Measurements from ENCODE around the gene TAF11L5.
"Not testable (repeated sequence)": the region's sequence is repeated elsewhere in the genome, so short reads cannot be mapped to it uniquely, and the experiment has no call there.

The TAF11L5 gene

DNA sequence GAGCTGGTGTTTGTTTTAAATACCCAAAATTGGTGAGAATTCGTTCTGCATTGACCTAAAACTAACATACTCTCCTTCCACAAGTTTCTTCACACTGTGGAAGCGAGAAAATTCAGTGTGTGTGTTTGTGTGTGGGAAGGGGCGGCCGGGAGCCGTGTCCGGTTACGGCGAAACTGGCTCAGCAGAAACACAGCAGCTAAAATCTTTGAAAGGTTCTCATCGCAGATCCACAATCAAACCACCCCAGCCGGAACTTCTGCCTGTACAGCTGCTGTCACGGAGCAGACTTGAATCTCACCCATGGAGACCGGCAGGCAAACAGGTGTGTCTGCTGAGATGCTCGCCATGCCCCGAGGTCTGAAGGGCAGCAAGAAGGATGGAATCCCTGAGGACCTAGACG is at the start of gene TAF11L5:
TAF11L5 (plus strand) TSS at position 301 of the 400 bp plus-strand sequence.
- DNase-seq = not testable (repeated sequence)

DNA sequence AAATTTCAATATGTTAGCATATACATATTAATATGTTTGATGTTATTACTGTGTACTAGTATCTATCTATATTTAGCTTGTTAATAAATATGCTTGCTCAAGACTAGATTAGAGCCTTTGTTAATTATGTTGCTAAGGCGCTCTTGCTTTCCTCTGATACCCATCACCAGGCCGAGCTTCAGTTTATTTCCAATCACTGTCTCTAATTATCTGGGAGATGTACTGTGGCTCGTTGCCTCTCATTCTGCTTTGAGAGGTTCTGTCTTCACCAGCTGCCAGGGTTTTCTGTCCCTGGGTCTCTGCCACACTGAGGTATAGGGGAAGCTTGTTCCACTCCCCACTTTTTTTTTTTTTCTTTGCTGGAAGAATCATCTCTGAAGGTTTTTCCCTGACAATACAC is 48.0 kb upstream of the TAF11L5 start:
- no peak for DNase-seq

DNA sequence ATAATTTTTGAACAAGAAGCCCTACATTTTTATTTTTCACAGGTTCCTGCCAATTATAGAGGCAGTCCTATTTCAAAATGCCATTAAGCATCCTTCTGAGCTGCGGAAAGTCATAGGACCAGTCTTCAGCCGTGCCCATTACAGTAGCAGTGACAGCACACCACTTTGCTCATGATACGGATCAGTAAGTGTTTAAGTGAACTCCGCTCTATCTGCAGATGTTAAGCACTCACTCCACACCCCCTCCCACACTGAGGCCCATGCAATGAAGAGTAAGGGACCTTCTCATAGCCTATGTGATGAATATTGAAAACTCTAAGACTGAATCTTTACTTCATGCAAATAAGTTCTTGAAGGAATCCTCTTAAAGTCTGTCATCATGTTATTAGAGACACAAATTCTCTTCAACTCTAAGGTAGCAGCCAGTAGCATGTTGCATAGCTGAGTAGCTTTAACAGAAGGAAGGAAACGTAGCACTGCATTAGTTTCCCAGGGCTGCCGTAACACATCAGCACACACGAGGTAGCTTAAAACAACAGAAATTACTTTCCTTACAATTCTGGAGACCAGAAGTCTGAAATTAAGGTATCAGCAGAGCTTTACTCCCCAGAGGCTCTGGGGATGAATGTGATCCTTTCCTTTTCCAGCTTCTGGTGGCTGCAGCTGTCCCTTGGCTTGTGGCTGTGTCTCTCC is 47.3 kb upstream of the TAF11L5 start:
- DNase-seq = no peak

DNA sequence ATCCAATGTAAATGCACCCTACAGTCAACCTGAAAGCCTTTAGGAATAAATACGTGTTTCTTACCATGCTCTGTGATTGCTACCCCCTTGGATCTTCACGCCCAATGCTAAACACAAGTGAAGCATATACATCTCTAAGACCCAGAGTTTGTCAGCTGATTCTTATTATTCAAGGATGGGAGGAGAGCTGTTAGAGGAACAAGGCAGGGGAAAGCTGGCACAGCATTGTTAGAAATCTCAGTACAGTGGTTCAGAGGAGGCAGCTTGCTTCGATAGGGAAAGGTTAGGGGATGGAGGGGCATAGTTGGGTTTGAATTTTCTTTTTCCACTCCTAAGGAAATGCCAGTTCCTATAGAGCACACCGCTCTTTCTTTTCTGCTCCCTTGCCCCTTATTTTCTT is 43.7 kb upstream of the TAF11L5 start:
- no peak for DNase-seq

DNA sequence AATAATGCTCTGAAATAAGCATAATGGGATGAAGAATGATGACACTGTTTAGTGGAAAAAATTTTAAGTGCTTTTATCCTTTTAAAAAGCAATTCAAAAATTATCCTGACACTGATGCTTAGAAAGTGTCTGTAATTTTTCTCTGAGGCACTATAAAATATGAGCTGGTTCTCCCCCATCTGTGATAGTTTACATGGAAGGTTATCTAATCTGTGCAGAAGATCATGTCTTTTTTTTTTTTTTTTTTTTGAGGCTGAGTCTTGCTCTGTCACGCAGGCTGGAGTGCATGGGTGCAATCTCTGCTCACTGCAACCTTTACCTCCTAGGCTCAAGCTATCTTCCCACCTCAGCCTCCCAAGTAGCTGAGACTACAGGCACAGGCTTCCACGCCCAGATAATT is 42.2 kb upstream of the TAF11L5 start:
- no peak for DNase-seq

DNA sequence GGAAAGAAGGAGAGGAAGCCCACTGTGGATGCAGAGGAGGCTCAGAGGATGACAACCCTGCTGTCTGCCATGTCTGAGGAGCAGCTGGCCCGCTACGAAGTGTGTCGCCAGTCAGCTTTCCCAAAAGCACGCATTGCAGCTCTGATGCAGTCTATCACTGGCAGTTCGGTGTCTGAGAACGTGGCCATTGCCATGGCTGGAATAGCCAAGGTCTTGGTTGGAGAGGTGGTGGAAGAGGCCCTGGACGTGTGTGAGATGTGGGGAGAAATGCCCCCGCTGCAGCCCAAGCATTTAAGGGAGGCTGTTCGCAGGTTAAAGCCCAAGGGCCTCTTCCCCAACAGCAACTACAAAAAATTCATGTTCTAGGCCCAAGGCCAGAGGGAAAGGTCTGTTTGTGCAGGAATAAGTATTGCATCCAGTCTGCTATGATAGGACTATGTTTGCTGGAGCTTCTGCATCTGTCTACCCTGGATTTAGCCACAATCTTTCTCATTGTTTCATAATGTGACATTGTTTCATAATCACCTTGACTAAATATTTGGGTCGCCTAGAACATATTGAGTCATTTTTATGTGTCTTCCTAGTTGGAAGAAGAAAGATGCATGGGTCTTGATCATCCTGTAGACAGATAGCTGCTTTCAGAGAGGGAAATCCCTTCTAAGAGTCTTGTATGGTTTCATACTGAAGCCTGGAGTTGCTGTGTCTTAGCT is 38.4 kb upstream of the TAF11L5 start:
- not testable (repeated sequence) for DNase-seq

DNA sequence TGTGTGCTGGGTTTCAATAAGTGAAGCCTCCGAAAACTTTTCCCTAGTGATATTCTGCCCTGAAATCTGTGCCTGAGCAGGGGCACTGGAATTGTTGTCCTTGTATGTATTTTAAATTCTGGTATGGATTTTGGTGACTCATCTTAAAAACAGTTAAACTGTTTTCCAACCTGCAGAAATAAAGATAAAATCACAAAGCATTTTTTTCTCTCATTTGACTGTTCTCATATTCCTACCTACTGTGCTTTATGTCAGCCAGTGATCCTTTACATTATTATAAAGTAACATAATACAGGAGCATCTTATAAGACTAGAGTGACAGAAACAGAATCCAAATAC is 37.9 kb upstream of the TAF11L5 start:
- no peak for DNase-seq

DNA sequence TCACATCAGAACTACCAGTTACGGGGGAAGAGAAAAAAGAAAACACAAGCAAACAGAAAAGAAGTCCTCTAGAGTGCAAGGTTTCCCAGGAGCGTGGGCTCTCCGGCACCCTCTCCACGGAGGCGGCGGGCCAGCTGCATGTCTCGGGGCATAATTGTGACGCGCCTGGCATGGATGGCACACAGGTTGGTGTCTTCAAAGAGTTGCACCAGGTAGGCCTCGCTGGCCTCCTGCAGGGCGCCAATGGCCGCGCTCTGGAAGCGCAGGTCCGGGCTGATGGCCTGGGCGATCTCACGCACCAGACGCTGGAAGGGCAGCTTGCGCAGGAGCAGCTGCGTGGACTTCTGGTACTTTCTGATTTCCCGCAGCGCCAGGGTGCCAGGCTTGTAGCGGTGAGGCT is 33.8 kb upstream of the TAF11L5 start:
- DNase-seq = not testable (repeated sequence)

DNA sequence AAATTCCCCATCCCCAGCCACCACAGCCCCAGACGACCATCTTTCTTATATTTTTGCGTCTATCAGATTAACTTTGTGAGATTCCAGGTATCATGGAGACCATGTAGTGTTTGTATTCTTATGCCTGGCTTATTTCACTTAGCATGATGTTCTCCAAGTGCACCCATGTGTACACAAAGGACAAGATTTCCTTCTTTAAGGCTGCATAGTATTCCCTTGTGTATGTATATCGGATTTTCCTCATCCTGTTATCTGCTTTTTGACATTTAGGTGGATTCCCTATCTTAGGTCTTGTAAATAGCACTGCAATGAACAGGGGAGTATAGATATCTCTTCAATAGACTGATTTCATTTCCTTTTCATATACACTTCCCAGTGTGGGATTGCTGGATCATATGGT is 32.3 kb upstream of the TAF11L5 start:
- DNase-seq = no peak

DNA sequence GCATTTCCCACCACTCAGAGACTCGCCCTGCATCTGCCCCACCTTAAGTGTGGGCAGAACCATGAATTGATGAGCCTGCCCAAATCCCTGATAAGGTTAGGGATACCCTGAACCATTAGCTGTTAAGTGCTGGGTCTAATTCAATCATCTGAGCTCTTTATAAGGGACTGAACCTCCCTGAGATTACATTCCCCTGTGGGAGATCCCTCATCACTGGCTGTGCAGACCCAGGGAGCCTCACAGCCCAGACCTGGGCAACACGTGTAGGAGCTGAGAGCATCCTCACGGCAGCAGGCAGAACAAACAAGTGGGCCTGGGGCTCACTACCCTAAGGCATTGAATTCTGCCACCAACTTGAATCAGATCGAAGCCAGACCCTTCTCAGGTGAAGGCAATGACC is 27.6 kb upstream of the TAF11L5 start:
- DNase-seq = no peak

DNA sequence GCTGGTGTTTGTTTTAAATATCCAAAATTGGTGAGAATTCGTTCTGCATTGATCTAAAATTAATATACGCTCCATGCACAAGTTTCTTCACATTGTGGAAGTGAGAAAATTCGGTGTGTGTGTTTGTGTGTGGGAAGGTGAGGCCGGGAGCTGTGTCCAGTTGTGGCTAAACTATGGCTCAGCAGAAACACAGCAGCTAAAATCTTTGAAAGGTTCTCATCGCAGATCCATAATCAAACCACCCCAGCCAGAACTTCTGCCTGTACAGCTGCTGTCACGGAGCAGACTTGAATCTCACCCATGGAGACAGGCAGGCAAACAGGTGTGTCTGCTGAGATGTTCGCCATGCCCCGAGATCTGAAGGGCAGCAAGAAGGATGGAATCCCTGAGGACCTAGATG is 27.1 kb upstream of the TAF11L5 start, which contains the start of gene TAF11L2:
TAF11L2 (plus strand) TSS at position 301 of the 400 bp plus-strand sequence.
- not testable (repeated sequence) for DNase-seq

DNA sequence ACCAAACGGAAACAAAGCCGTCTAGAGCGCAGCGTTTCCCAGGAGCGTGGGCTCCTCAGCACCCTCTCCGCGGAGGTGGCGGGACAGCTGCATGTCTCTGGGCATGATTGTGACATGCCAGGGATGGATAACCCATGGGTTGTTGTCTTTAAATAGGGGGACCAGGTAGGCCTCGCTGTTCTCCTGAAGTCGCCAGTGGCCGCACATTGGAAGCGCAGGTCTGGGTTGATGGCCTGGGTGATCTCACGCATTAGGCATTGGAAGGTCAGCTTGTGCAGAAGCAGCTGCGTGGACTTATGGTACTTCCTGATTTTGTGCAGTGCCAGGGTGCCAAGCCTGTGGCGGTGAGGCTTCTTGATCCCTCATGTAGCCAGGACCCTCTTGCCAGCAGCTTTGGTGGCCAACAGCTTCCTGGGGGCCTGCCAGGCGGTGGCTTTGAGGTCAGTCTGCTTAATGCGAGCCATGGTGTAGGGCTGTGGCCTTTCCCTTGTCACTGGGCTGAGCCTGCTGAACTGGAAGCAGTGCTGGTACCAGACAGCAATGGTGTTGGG is 13.2 kb upstream of the TAF11L5 start:
- DNase-seq = no peak

DNA sequence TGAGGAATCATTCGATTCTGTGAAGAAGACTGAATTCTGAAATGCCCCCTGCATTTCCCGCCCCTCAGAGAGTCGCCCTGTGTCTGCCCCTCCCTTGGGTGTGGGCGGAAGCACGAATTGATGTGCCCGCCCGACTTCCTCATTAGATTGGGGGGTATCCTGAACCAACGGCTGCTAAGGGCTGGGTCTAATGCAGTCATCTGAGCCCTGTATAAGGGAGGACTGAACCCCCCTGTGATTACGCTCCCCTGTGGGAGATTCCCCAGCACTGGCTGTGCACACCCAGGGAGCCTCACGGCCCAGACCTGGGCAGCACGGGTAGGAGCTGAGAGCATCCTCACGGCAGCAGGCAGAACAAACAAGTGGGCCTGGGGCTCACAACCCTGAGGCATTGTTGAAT is 7.5 kb upstream of the TAF11L5 start:
- DNase-seq = not testable (repeated sequence)

DNA sequence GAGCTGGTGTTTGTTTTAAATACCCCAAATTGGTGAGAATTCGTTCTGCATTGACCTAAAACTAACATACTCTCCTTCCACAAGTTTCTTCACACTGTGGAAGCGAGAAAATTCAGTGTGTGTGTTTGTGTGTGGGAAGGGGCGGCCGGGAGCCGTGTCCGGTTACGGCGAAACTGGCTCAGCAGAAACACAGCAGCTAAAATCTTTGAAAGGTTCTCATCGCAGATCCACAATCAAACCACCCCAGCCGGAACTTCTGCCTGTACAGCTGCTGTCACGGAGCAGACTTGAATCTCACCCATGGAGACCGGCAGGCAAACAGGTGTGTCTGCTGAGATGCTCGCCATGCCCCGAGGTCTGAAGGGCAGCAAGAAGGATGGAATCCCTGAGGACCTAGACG is 7.0 kb upstream of the TAF11L5 start, which contains the start of gene TAF11L3:
TAF11L3 (plus strand) TSS at position 301 of the 400 bp plus-strand sequence.
- DNase-seq = not testable (repeated sequence)

DNA sequence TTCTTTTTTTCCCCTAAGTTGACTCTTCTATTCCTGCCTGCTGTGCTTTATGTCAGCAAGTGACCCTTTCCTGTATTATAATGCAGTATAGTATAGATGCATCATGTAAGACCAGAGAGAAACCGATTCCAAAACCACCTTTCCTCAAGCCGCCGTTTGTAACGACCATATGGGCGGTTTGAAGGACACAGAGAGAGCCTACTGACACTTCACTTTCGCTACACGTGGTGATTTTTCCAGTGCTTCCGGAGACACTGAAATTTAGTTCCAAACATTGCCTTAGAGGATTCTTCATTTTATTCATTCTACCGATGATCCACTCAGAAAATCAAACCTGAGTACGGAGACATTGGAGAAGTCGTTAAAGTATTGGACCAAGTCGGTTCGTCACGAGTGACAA is 5.5 kb upstream of the TAF11L5 start:
- not testable (repeated sequence) for DNase-seq

DNA sequence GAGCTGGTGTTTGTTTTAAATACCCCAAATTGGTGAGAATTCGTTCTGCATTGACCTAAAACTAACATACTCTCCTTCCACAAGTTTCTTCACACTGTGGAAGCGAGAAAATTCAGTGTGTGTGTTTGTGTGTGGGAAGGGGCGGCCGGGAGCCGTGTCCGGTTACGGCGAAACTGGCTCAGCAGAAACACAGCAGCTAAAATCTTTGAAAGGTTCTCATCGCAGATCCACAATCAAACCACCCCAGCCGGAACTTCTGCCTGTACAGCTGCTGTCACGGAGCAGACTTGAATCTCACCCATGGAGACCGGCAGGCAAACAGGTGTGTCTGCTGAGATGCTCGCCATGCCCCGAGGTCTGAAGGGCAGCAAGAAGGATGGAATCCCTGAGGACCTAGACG is 3.5 kb upstream of the TAF11L5 start, which contains the start of gene TAF11L4:
TAF11L4 (plus strand) TSS at position 301 of the 400 bp plus-strand sequence.
- DNase-seq = not testable (repeated sequence)

DNA sequence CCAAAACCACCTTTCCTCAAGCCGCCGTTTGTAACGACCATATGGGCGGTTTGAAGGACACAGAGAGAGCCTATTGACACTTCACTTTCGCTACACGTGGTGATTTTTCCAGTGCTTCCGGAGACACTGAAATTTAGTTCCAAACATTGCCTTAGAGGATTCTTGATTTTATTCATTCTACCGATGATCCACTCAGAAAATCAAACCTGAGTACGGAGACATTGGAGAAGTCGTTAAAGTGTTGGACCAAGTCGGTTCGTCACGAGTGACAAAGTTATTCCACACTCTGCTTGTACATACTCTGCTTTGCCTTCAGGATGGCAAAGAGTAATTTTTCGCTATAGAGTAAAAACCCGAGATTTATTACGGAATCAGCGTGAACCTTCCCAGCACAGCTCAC is 1.5 kb downstream of the TAF11L5 start:
- not testable (repeated sequence) for DNase-seq

DNA sequence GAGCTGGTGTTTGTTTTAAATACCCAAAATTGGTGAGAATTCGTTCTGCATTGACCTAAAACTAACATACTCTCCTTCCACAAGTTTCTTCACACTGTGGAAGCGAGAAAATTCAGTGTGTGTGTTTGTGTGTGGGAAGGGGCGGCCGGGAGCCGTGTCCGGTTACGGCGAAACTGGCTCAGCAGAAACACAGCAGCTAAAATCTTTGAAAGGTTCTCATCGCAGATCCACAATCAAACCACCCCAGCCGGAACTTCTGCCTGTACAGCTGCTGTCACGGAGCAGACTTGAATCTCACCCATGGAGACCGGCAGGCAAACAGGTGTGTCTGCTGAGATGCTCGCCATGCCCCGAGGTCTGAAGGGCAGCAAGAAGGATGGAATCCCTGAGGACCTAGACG is 3.3 kb downstream of the TAF11L5 start, which contains the start of gene TAF11L6:
TAF11L6 (plus strand) TSS at position 301 of the 400 bp plus-strand sequence.
- DNase-seq = not testable (repeated sequence)

Data from NCI-H1417 treated with DMSO at 0.1 percent for 48 hours (cell line).